Hematopoietic multipotent progenitor cell treated with erythropoietin and hydrocortisone succinate and interleukin-3 and kit ligand, for 4 days (in vitro differentiated cells): ENCODE results near the gene BMP2K.
"Not testable (repeated sequence)": the region's sequence is repeated elsewhere in the genome, so short reads cannot be mapped to it uniquely, and the experiment has no call there.

Source experiments
- DNase-seq: peaks from one replicate; pipeline ENCODE4 v3.0.0-alpha.2; 2015

Gene BMP2K

GRCh38 chr4:78868712-78869111, 92.6 kb downstream of the BMP2K start:
- DNase-seq, result not testable (repeated sequence)

GRCh38 chr4:78870056-78870455, 93.9 kb downstream of the BMP2K start:
- DNase-seq, result no peak

GRCh38 chr4:78876568-78877320, 100.6 kb downstream of the BMP2K start:
- peak; percentile 58 for DNase-seq

GRCh38 chr4:78878031-78878430, 101.9 kb downstream of the BMP2K start:
- DNase-seq, result no peak

GRCh38 chr4:78880874-78881492, 104.8 kb downstream of the BMP2K start:
- DNase-seq, result peak; percentile 52

- DNase-seq, result no peak
These were observed 109.4 kb downstream of the BMP2K start for GRCh38 chr4:78885598-78885997.

- DNase-seq, result no peak
These were observed 113.8 kb downstream of the BMP2K start for GRCh38 chr4:78889955-78890354.

- DNase-seq, result no peak
These were observed 123.2 kb downstream of the BMP2K start for GRCh38 chr4:78899302-78899701.

- DNase-seq, result no peak
These were observed 125.7 kb downstream of the BMP2K start for GRCh38 chr4:78901882-78902281.

- no peak for DNase-seq
These were observed 126.1 kb downstream of the BMP2K start for GRCh38 chr4:78902298-78902697.

GRCh38 chr4:78904143-78904542, 128.0 kb downstream of the BMP2K start:
- no peak for DNase-seq

GRCh38 chr4:78907638-78908037, 131.5 kb downstream of the BMP2K start:
- no peak for DNase-seq

GRCh38 chr4:78908974-78909373, 132.8 kb downstream of the BMP2K start:
- DNase-seq, result not testable (repeated sequence)

- DNase-seq, result no peak
These were observed 134.5 kb downstream of the BMP2K start for GRCh38 chr4:78910612-78911011.

GRCh38 chr4:78922207-78922606, 146.1 kb downstream of the BMP2K start:
- no peak for DNase-seq

- DNase-seq, result peak; percentile 38
These were observed 147.5 kb downstream of the BMP2K start for GRCh38 chr4:78923464-78924312.

GRCh38 chr4:78926826-78927225, 150.7 kb downstream of the BMP2K start:
- peak; percentile 69 for DNase-seq

- DNase-seq, result no peak
These were observed 152.7 kb downstream of the BMP2K start for GRCh38 chr4:78928835-78929234.

- no peak for DNase-seq
These were observed 154.0 kb downstream of the BMP2K start for GRCh38 chr4:78930016-78930629.

GRCh38 chr4:78936989-78937388, 160.8 kb downstream of the BMP2K start:
- DNase-seq, result no peak

- DNase-seq, result no peak
These were observed 161.7 kb downstream of the BMP2K start for GRCh38 chr4:78937837-78938236.

GRCh38 chr4:78938474-78938867, 162.3 kb downstream of the BMP2K start:
- peak; percentile 18 for DNase-seq
